VCaP (cell line): ENCODE measurements around the gene PAK6.

Experiments
- H3K27ac ChIP-seq: fragments of 450-650 bp; 2 replicates; pipeline ENCODE4 v1.5.1; 2017
- CTCF ChIP-seq: fragments of 450-650 bp; conservative IDR thresholded peaks from 2 replicates; pipeline ENCODE4 v1.5.1; 2017; ENCODE audit warnings: mild to moderate bottlenecking, moderate library complexity

Gene PAK6

GRCh38 chr15:40234783-40235182, 4.1 kb upstream of the PAK6 start:
- H3K27ac ChIP-seq, result no peak overlapping the region
- no peak for TF ChIP-seq CTCF

GRCh38 chr15:40235201-40235885, 3.5 kb upstream of the PAK6 start:
- H3K27ac ChIP-seq, result no peak overlapping the region
- no peak for TF ChIP-seq CTCF

GRCh38 chr15:40239404-40239692, 485 bp downstream of the PAK6 start:
- no peak for TF ChIP-seq CTCF
- H3K27ac ChIP-seq, result peak overlapping the region; percentile 54

- peak overlapping the region; percentile 54 for H3K27ac ChIP-seq
Measured at GRCh38 chr15:40239693-40240618, 1.1 kb downstream of the PAK6 start.

GRCh38 chr15:40240619-40241221, 1.9 kb downstream of the PAK6 start:
- H3K27ac ChIP-seq, result no peak overlapping the region
- no peak for TF ChIP-seq CTCF

More at GRCh38 chr15:40239693-40240618, 1.1 kb downstream of the PAK6 start:
- no peak for TF ChIP-seq CTCF

GRCh38 chr15:40241269-40242212, 2.7 kb downstream of the PAK6 start:
- TF ChIP-seq CTCF, result no peak
- no peak overlapping the region for H3K27ac ChIP-seq

GRCh38 chr15:40242213-40242599, 3.3 kb downstream of the PAK6 start:
- no peak overlapping the region for H3K27ac ChIP-seq
- TF ChIP-seq CTCF, result no peak
